Measurements from ENCODE around the gene CRYBG1. TPM values are rescaled to one million over a fixed set of nuclear protein-coding genes. Genes with fewer than 3 reads are reported as not detected.

CRYBG1 gene
- total and polyA plus RNA-seq, 3 donors from 2014 or later = 4.8 to 16.5 (median 7.8) TPM

DNA sequence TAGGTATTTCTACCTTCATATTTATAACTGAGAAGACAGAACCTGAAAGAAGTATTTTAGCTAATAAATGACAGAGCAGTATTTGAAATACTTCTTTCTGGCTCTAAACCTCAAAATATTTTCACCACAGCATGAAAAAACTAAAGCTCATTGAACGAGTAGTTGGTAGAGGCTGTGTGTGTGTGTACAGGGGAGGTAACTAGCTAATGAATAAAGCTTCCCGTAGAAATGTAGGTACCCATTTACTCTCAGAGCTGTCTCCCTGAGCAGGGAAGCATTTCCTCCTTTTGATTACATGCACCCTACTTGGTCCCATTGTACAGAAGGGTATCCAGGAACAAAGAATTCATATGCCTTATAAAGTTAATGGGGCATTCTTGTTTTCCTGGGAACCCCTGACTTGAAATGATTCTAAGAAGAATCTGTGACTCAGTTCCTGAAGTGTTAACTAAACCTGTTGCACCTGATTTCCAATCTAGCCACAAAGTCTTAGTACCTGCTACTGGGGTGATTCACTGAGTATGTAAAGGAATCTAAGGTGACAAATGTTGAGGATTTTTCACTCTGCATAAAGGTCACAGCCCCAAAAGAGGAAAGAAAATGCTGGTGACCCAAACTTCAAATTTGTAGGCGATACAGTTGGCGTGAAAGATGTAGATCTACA is 12.5 kb downstream of the CRYBG1 start:
- H3K4me1 ChIP-seq = no peaks in the 10 kb centered on the region
- no peaks in the 10 kb centered on the region for H3K27me3 ChIP-seq
- intact Hi-C loops (cut with DNase I; ENCODE audit: low total_unique reads) = no loop called here
- no peaks in the 10 kb centered on the region for H3K9me3 ChIP-seq
- no peak for DNase-seq
- H3K36me3 ChIP-seq (ENCODE audit: low read depth, missing control alignments) = no peaks in the 10 kb centered on the region
- H3K4me3 ChIP-seq = no peak overlapping the region
- 80 to 85% methylated on average over 4 of the region's 4 CpGs for WGBS, 2 donors
- H3K27ac ChIP-seq = no peak overlapping the region
- no peak for TF ChIP-seq POLR2A (IDR thresholded peaks at IDR 0.05)
- TF ChIP-seq, protein P1, sequence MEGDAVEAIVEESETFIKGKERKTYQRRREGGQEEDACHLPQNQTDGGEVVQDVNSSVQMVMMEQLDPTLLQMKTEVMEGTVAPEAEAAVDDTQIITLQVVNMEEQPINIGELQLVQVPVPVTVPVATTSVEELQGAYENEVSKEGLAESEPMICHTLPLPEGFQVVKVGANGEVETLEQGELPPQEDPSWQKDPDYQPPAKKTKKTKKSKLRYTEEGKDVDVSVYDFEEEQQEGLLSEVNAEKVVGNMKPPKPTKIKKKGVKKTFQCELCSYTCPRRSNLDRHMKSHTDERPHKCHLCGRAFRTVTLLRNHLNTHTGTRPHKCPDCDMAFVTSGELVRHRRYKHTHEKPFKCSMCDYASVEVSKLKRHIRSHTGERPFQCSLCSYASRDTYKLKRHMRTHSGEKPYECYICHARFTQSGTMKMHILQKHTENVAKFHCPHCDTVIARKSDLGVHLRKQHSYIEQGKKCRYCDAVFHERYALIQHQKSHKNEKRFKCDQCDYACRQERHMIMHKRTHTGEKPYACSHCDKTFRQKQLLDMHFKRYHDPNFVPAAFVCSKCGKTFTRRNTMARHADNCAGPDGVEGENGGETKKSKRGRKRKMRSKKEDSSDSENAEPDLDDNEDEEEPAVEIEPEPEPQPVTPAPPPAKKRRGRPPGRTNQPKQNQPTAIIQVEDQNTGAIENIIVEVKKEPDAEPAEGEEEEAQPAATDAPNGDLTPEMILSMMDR (IDR thresholded peaks at IDR 0.05) = no peak

DNA sequence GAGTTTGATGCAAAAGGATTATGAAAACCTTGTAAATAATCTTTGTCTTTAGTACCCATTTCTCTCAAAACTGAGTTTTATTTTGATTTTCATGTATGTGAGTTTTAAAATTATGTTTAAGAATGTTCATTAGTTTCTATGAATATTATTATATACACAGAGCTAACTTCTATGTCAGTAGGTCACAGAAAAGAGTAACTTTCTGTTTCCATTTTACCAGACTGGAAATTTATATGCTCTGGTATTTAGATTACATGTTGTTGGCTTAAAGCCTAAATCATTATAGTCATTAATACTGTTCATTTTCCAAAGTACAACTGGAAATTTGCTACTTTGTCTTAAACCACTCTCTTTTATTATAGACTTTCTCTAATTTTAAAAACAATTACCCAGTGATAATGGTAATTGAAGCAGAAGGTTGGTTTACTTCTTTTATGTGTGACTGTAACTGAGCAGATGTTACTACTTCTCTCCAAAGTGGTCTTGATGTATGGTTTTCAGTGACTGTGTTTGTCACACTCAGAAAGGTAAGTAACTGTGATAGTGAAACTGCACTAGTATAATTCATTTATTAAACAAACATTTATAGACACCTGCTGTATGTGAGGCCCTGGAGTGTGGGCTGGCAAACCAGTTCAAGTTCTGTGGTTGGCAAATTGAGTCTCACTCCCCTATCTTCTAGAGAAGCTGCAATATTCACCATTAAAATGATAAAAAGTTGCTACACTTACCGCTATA is 13.2 kb downstream of the CRYBG1 start:
- intact Hi-C loops (cut with DNase I; ENCODE audit: low total_unique reads) = no loop called here
- H3K27ac ChIP-seq = no peak overlapping the region
- no peaks in the 10 kb centered on the region for H3K36me3 ChIP-seq (ENCODE audit: low read depth, missing control alignments)
- no peaks in the 10 kb centered on the region for H3K27me3 ChIP-seq
- DNase-seq = no peak
- WGBS, 2 donors = 59 to 79% methylated on average over 1 of the region's 1 CpG
- TF ChIP-seq, protein P1 (IDR thresholded peaks at IDR 0.05) = no peak
- TF ChIP-seq POLR2A (IDR thresholded peaks at IDR 0.05) = no peak
- no peaks in the 10 kb centered on the region for H3K9me3 ChIP-seq
- no peaks in the 10 kb centered on the region for H3K4me1 ChIP-seq
- H3K4me3 ChIP-seq = no peak overlapping the region

DNA sequence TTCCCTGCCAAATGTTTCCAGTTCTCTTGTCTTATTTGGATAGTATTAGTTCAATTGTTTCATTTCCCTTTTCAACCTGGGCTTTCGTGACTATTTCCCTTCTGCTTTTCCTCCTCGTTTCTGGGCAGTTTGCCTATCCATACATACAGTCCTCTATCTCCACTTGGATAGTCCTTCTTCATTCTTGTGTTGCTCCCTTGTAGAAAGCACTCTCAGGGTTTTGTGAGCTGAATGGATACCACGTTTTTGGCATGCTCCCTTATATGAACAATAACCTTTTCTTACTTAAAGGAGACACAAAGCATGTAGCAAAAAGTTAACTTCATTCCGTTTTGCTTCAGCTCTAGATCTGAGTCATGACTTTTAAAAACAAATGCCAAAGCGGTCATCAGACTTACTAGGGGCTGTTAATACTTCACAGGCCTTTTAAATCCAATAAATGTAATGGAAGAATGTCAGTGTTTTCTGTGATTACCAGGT is 16.6 kb downstream of the CRYBG1 start:
- Histone ChIP-seq H3K4me1 (no peaks in the 10 kb centered on the region), H3K36me3 (ENCODE audit: low read depth, missing control alignments) (no peaks in the 10 kb centered on the region), H3K4me3 (no peak overlapping the region), H3K27ac (no peak overlapping the region), H3K9me3 (no peaks in the 10 kb centered on the region), H3K27me3 (no peaks in the 10 kb centered on the region)
- no peak for DNase-seq
- TF ChIP-seq, protein P1 (IDR thresholded peaks at IDR 0.05) = no peak
- TF ChIP-seq POLR2A (IDR thresholded peaks at IDR 0.05) = no peak
- WGBS, 2 donors = 28 to 35% methylated on average over 5 of the region's 5 CpGs
- intact Hi-C loops (cut with DNase I; ENCODE audit: low total_unique reads) = no loop called here

DNA sequence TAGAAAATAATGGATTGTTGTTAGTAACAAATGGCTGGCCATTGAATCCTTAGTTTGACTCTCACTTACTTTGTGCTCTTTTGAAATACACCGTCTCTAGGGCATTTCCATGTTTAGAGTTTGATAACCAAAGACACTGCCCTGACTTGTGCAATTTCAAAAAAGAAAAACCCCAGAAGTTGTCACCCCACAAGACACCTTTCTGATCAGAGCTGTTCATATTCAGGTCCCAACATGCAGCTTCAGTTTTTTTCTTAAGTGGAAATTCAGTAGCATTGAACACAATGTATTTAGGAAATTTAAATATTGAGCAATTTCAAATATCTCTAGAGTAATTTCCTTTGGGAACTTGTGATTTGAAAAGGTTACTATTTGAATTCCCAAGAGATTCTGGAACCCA is 19.4 kb downstream of the CRYBG1 start:
- TF ChIP-seq, protein P1 (IDR thresholded peaks at IDR 0.05) = no peak
- TF ChIP-seq POLR2A (IDR thresholded peaks at IDR 0.05) = no peak
- H3K27me3 ChIP-seq = no peaks in the 10 kb centered on the region
- H3K4me3 ChIP-seq = no peak overlapping the region
- H3K36me3 ChIP-seq (ENCODE audit: low read depth, missing control alignments) = no peaks in the 10 kb centered on the region
- no peaks in the 10 kb centered on the region for H3K9me3 ChIP-seq
- intact Hi-C loops (cut with DNase I; ENCODE audit: low total_unique reads) = no loop called here
- 46 to 53% methylated on average over 1 of the region's 1 CpG for WGBS, 2 donors
- no peak overlapping the region for H3K27ac ChIP-seq
- H3K4me1 ChIP-seq = no peaks in the 10 kb centered on the region
- no peak for DNase-seq
